Fibroblast of mammary gland (primary cell): Measurements from ENCODE around the gene TBL2.
A peak's percentile ranks its signal among the peaks of the same experiment; 100 is the strongest.

Experiments
- DNase-seq: peaks from one replicate; pipeline ENCODE4 v3.0.0-alpha.2; 2010; ENCODE audit warnings: low read depth
- H3K4me3 ChIP-seq: 2 replicates; pipeline ENCODE4 v1.5.1; 2011; ENCODE audit warnings: low read depth, mild to moderate bottlenecking, low read length, moderate library complexity; ENCODE audit not compliant: control insufficient read depth
- TF ChIP-seq, protein P1 (sequence below): conservative IDR thresholded peaks from 2 replicates; pipeline ENCODE4 v1.5.1; 2011; ENCODE audit warnings: low read depth, low read length, inconsistent platforms; ENCODE audit not compliant: control insufficient read depth, insufficient read depth

TBL2 gene, protein sequence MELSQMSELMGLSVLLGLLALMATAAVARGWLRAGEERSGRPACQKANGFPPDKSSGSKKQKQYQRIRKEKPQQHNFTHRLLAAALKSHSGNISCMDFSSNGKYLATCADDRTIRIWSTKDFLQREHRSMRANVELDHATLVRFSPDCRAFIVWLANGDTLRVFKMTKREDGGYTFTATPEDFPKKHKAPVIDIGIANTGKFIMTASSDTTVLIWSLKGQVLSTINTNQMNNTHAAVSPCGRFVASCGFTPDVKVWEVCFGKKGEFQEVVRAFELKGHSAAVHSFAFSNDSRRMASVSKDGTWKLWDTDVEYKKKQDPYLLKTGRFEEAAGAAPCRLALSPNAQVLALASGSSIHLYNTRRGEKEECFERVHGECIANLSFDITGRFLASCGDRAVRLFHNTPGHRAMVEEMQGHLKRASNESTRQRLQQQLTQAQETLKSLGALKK

DNA sequence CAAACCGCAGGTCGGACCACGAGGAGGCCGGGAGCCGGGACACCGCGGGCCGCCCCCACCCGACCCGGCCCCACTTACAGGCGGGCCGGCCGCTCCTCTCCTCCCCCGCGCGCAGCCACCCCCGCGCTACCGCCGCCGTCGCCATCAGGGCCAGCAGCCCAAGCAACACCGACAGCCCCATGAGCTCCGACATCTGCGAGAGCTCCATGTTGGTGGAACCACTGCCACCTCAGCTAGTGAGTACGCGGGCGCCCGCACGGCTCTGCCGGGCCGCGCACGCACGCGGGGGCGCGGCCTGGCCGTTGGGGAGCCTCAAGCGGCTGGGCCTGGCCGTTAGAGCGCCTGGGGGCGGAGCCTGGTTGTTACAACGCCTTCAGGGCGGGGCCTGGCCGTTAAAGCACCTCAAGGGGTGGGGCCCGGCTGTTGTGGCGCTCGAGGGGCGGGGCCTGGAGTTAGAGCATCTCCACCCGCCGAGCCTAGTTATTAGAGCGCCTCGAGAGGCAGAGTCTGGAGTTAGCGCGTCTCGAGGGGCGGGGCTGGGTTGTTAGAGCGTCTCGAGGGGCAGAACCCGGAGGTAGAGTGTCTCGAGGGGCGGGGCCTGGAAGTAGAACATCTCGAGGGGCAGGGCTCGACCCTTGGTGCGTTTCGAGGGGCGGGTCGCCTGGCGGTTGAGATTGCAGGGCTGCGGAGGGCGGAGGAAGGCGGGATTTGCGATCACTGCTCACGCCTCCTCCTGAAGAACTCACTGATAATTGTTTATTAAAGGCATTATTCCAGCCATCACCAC lies at the start of gene TBL2:
Gene TBL2, minus strand, starts transcription at position 238 of the 787 bp plus-strand sequence. Its CDS starts 30 bp downstream, at position 208.
- TF ChIP-seq, protein P1, sequence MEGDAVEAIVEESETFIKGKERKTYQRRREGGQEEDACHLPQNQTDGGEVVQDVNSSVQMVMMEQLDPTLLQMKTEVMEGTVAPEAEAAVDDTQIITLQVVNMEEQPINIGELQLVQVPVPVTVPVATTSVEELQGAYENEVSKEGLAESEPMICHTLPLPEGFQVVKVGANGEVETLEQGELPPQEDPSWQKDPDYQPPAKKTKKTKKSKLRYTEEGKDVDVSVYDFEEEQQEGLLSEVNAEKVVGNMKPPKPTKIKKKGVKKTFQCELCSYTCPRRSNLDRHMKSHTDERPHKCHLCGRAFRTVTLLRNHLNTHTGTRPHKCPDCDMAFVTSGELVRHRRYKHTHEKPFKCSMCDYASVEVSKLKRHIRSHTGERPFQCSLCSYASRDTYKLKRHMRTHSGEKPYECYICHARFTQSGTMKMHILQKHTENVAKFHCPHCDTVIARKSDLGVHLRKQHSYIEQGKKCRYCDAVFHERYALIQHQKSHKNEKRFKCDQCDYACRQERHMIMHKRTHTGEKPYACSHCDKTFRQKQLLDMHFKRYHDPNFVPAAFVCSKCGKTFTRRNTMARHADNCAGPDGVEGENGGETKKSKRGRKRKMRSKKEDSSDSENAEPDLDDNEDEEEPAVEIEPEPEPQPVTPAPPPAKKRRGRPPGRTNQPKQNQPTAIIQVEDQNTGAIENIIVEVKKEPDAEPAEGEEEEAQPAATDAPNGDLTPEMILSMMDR = peak; percentile 5
- peak within 1 kb of the TSS; percentile 97 for H3K4me3 ChIP-seq
- DNase-seq = peak; percentile 97

DNA sequence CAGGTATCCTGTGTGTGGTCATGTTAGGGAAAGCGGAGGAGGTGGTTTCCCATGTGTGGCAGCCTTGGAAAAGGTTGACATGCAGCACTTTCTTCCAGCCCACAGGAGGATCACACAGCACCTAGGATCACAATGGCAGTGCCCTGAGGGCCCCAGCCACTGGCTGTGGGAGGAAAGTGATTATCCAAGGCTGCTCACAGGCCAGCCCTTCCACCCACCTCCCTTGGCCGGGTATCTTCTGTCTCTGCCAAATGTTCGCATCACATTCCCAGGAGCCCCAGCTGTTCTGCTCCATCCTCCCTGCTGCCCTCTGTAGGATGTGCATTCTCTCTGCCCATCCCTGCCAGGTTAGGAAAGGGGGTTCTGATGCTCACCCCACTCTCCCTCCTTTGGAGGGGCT lies 48.4 kb upstream of the TBL2 start:
- H3K4me3 ChIP-seq = no peak overlapping the region
- TF ChIP-seq, protein P1 = peak; percentile 19
- DNase-seq = peak; percentile 52

DNA sequence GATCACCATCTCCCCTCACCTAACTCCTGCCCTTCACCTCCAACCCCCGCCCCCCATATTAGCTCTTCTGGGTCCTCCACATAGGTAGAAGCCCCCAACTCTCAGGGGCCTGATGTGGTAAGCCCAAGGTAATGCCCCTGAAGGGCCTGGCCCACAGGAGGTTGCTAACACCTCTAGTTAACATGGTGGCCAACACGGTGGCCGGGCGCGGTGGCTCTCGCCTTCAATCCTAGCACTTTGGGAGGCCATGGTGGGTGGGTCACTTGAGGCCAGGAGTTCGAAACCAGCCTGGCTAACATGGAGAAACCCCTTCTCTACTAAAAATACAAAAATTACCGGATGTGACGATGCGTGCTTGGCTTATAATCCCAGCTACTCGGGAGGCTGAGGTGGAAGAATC lies 46.9 kb upstream of the TBL2 start:
- DNase-seq = no peak
- TF ChIP-seq, protein P1 = no peak
- no peak overlapping the region for H3K4me3 ChIP-seq

DNA sequence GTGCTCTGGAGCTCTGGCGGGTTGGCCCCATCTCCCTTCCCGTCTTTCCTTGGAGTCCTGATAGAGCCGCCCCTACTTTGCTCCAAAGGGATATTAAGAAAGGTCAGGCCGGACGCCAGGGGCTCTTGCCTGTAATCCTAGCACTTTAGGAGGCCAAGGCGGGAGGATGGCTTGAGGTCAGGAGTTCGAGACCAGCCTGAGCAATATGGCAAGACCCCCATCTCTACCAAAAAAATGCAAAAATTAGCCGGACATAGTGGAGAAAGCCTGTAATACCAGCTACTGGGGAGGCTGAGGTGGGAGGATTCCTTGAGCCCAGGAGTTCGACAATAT lies 46.3 kb upstream of the TBL2 start:
- DNase-seq = no peak
- TF ChIP-seq, protein P1 = no peak
- H3K4me3 ChIP-seq = no peak overlapping the region

DNA sequence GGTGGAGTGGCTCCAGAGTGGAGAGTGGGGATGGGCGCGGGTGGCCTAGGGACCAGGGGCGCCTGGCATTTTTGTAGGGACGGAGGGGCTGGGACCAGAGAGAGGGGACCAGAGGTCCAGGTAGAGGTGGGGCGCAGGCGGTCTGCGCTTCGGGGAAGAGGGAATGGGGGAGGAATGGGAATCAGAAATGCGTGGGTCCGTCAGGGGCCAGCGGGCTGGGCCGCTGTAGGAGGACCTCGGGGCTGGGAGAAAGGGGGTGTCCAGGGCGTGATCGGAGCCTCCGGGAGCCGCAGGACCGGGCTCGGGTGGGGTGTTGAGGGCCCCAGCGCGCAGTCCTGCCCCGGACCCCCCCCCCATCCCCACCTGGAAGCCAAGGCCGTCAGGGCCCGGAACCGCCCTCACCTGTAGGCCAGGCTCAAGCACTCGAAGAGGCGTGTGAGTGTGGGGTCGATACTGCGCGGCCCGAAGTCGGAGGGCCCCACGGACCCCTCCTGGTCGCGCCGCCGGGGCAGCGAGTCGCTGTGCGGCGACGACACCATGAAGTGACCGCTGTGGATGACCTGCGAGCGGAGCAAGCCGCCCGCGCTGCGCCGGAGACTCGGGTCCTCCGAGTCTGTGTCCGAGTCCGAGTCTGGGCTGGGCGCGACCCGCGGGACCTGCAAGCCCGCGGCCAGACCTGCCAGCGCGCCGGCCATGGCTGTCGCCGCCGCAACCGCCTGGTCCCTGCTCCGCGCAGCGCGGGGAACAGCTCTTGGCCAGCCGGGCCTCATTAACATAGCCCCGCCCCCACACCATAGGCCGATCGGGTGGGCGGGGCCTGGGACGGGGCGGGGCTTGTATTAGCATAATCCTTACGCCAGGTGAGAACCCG lies 45.7 kb upstream of the TBL2 start, which contains the start of gene MLXIPL:
Gene MLXIPL, minus strand, starts transcription at position 725 of the 871 bp plus-strand sequence. Its CDS starts 30 bp downstream, at position 695.
- peak within 1 kb of the TSS; percentile 7 for H3K4me3 ChIP-seq
- DNase-seq = peak; percentile 16

More for the DNA sequence above, 45.7 kb upstream of the TBL2 start, which contains the start of gene MLXIPL:
- TF ChIP-seq, protein P1 = no peak
